22Rv1 (cell line): ENCODE results near the gene GMPPA.
A peak's percentile ranks its signal among the peaks of the same experiment; 100 is the strongest.

Source experiments
- H3K27ac ChIP-seq: fragments of 450-650 bp; 2 replicates; pipeline ENCODE4 v1.5.1; 2017
- CTCF ChIP-seq: fragments of 450-650 bp; IDR thresholded peaks from 2 replicates; pipeline ENCODE4 v1.5.1; 2017; ENCODE audit warnings: mild to moderate bottlenecking
- ZFX ChIP-seq: fragments of 450-650 bp; IDR thresholded peaks from 2 replicates; pipeline ENCODE4 v1.6.1; 2017; ENCODE audit warnings: antibody characterized with exemption, borderline replicate concordance

Gene GMPPA

GRCh38 chr2:219517954-219518778 is 19.5 kb downstream of the GMPPA start:
- no peak for TF ChIP-seq CTCF
- TF ChIP-seq ZFX: no peak

GRCh38 chr2:219519526-219519916 is 20.8 kb downstream of the GMPPA start:
- TF ChIP-seq ZFX: no peak
- H3K27ac ChIP-seq: no peak overlapping the region

More at GRCh38 chr2:219517954-219518778, 19.5 kb downstream of the GMPPA start:
- H3K27ac ChIP-seq: no peak overlapping the region

- no peak for TF ChIP-seq CTCF
- TF ChIP-seq ZFX: no peak
- H3K27ac ChIP-seq: no peak overlapping the region
Observed at GRCh38 chr2:219520079-219520478, 21.4 kb downstream of the GMPPA start.

- no peak for TF ChIP-seq ZFX
- peak; percentile 80 for TF ChIP-seq CTCF
- no peak overlapping the region for H3K27ac ChIP-seq
Observed at GRCh38 chr2:219521066-219521880, 22.6 kb downstream of the GMPPA start.

GRCh38 chr2:219522111-219523030 is 23.7 kb downstream of the GMPPA start:
- no peak overlapping the region for H3K27ac ChIP-seq
- no peak for TF ChIP-seq ZFX
- TF ChIP-seq CTCF: peak; percentile 6; the same call in 1 of the 2 replicates

- H3K27ac ChIP-seq: no peak overlapping the region
Observed at GRCh38 chr2:219523031-219523671, 24.5 kb downstream of the GMPPA start.

More at GRCh38 chr2:219523031-219523671, 24.5 kb downstream of the GMPPA start:
- TF ChIP-seq ZFX (no peak), CTCF (no peak)
